Ecto neural progenitor cell (in vitro differentiated cells): ENCODE measurements around the gene TSPAN4.

Experiments
- DNase-seq: peaks from one replicate; pipeline ENCODE4 v3.0.0-alpha.2; 2018; ENCODE audit warnings: low spot score

The TSPAN4 gene

GRCh38 chr11:889257-889656 lies 46.6 kb downstream of the TSPAN4 start:
- no peak for DNase-seq

- DNase-seq: no peak
Measured at GRCh38 chr11:889687-890475, 47.2 kb downstream of the TSPAN4 start.

- no peak for DNase-seq
Measured at GRCh38 chr11:890794-891540, 48.3 kb downstream of the TSPAN4 start.

GRCh38 chr11:893008-893654 lies 50.5 kb downstream of the TSPAN4 start:
- no peak for DNase-seq

GRCh38 chr11:894575-895201 lies 52.0 kb downstream of the TSPAN4 start:
- no peak for DNase-seq

GRCh38 chr11:895331-896110 lies 52.9 kb downstream of the TSPAN4 start:
- no peak for DNase-seq

- DNase-seq: no peak
Measured at GRCh38 chr11:897253-898142, 54.8 kb downstream of the TSPAN4 start.

- DNase-seq: peak; percentile 61
Measured at GRCh38 chr11:898143-898511, 55.5 kb downstream of the TSPAN4 start.

GRCh38 chr11:898540-899190 lies 56.0 kb downstream of the TSPAN4 start:
- DNase-seq: peak; percentile 66

- no peak for DNase-seq
Measured at GRCh38 chr11:899724-900123, 57.1 kb downstream of the TSPAN4 start.

GRCh38 chr11:900545-900944 lies 57.9 kb downstream of the TSPAN4 start:
- no peak for DNase-seq

- no peak for DNase-seq
Measured at GRCh38 chr11:901452-902061, 58.9 kb downstream of the TSPAN4 start.

- no peak for DNase-seq
Measured at GRCh38 chr11:904380-904779, 61.7 kb downstream of the TSPAN4 start.

GRCh38 chr11:905952-906351 lies 63.3 kb downstream of the TSPAN4 start:
- DNase-seq: no peak

GRCh38 chr11:907668-908067 lies 65.0 kb downstream of the TSPAN4 start:
- DNase-seq: no peak

- no peak for DNase-seq
Measured at GRCh38 chr11:908273-908672, 65.6 kb downstream of the TSPAN4 start.

- no peak for DNase-seq
Measured at GRCh38 chr11:909406-909805, 66.8 kb downstream of the TSPAN4 start.

GRCh38 chr11:910044-910588 lies 67.5 kb downstream of the TSPAN4 start:
- no peak for DNase-seq

GRCh38 chr11:910589-911030 lies 68.0 kb downstream of the TSPAN4 start, which contains the start of gene CHID1:
CHID1 (minus strand) TSS chr11:910810; CDS start chr11:904816, 5,994 bp downstream.
- peak; percentile 93 for DNase-seq
